Activated T-cell treated with anti-CD3 and anti-CD28 coated beads, Interleukin-2, amount 50 U/mL, for 24 hours (primary cell): Measurements from ENCODE around the gene COL18A1.
"Not testable (repeated sequence)": the region's sequence is repeated elsewhere in the genome, so short reads cannot be mapped to it uniquely, and the experiment has no call there.

ENCODE experiments used
- DNase-seq: peaks from one replicate; pipeline ENCODE4 v3.0.0-alpha.2; 2020
- H3K27ac Mint-ChIP-seq: 2 replicates; pipeline ENCODE4 v1.8.0; 2020; ENCODE audit warnings: mild to moderate bottlenecking, mixed read lengths
- H3K27me3 Mint-ChIP-seq: 2 replicates; pipeline ENCODE4 v1.8.0; 2020; ENCODE audit warnings: mixed read lengths
- H3K36me3 Mint-ChIP-seq: 2 replicates; pipeline ENCODE4 v1.8.0; 2020; ENCODE audit warnings: low read depth, mixed read lengths
- H3K4me1 Mint-ChIP-seq: 2 replicates; pipeline ENCODE4 v1.8.0; 2020; ENCODE audit warnings: low read depth, mixed read lengths
- H3K4me3 Mint-ChIP-seq: 2 replicates; pipeline ENCODE4 v1.8.0; 2020; ENCODE audit warnings: mild to moderate bottlenecking, moderate library complexity, mixed read lengths
- H3K9me3 Mint-ChIP-seq: 2 replicates; pipeline ENCODE4 v1.8.0; 2020; ENCODE audit warnings: mixed read lengths

Gene COL18A1

GRCh38 chr21:45559216-45560105 lies 154.5 kb downstream of the COL18A1 start:
- DNase-seq = no peak
- H3K9me3 Mint-ChIP-seq = no peaks in the 10 kb centered on the region
- H3K36me3 Mint-ChIP-seq = no peaks in the 10 kb centered on the region
- peaks cover 8% of the 10 kb centered on the region for H3K4me1 Mint-ChIP-seq
- H3K27ac Mint-ChIP-seq = no peak overlapping the region
- H3K4me3 Mint-ChIP-seq = no peak overlapping the region
- peaks cover 13% of the 10 kb centered on the region for H3K27me3 Mint-ChIP-seq

- peaks cover 13% of the 10 kb centered on the region for H3K27me3 Mint-ChIP-seq
- no peak overlapping the region for H3K4me3 Mint-ChIP-seq
Measured at GRCh38 chr21:45560106-45561021, 155.4 kb downstream of the COL18A1 start.

GRCh38 chr21:45561241-45561640 lies 156.3 kb downstream of the COL18A1 start:
- H3K27ac Mint-ChIP-seq, H3K9me3 Mint-ChIP-seq, H3K4me3 Mint-ChIP-seq, H3K4me1 Mint-ChIP-seq, H3K36me3 Mint-ChIP-seq, DNase-seq: not testable (repeated sequence)
- peaks cover 13% of the 10 kb centered on the region for H3K27me3 Mint-ChIP-seq

More at GRCh38 chr21:45560106-45561021, 155.4 kb downstream of the COL18A1 start:
- H3K9me3 Mint-ChIP-seq = no peaks in the 10 kb centered on the region
- H3K27ac Mint-ChIP-seq = no peak overlapping the region
- DNase-seq = no peak
- H3K4me1 Mint-ChIP-seq = peaks cover 4% of the 10 kb centered on the region
- H3K36me3 Mint-ChIP-seq = no peaks in the 10 kb centered on the region

- H3K27me3 Mint-ChIP-seq = peaks cover 13% of the 10 kb centered on the region
- H3K9me3 Mint-ChIP-seq = no peaks in the 10 kb centered on the region
- no peaks in the 10 kb centered on the region for H3K4me1 Mint-ChIP-seq
- no peaks in the 10 kb centered on the region for H3K36me3 Mint-ChIP-seq
- no peak for DNase-seq
- H3K27ac Mint-ChIP-seq = no peak overlapping the region
- H3K4me3 Mint-ChIP-seq = no peak overlapping the region
Measured at GRCh38 chr21:45562402-45562801, 157.4 kb downstream of the COL18A1 start.

- Mint-ChIP-seq H3K4me3 (no peak overlapping the region), H3K4me1 (no peaks in the 10 kb centered on the region), H3K27me3 (peaks cover 13% of the 10 kb centered on the region), H3K27ac (no peak overlapping the region), H3K9me3 (no peaks in the 10 kb centered on the region), H3K36me3 (no peaks in the 10 kb centered on the region)
- no peak for DNase-seq
Measured at GRCh38 chr21:45562965-45563364, 158.0 kb downstream of the COL18A1 start.
